HEK293T (cell line): ENCODE data around the gene TEKT2.

Source experiments
- CTCF ChIA-PET: fragments of 350-600 bp; formaldehyde crosslinking; extraction: SDS; loops from one replicate; lab custom pipeline; 2021; ENCODE audit warnings: antibody characterized with exemption, inconsistent platforms; lab: Yijun Ruan, JAX
- POLR2A ChIA-PET: fragments of 350-600 bp; formaldehyde crosslinking; extraction: SDS; loops from one replicate; lab custom pipeline; 2020; ENCODE audit warnings: antibody characterized with exemption, inconsistent platforms; lab: Yijun Ruan, JAX
- DNase-seq: peaks from one replicate; pipeline ENCODE4 v3.0.0; 2012; ENCODE audit warnings: mixed read lengths; ENCODE audit errors: extremely low spot score
- ARNT ChIP-seq: fragments of 450-650 bp; IDR thresholded peaks from 2 replicates; pipeline ENCODE4 v1.6.1; 2017; ENCODE audit warnings: mild to moderate bottlenecking
- BHLHE40 ChIP-seq: fragments of 450-650 bp; IDR thresholded peaks from 2 replicates; pipeline ENCODE4 v1.6.1; 2016; ENCODE audit warnings: mild to moderate bottlenecking, moderate library complexity, borderline replicate concordance
- CTBP1 ChIP-seq: fragments of 450-650 bp; IDR thresholded peaks from 2 replicates; pipeline ENCODE4 v1.6.1; 2016; ENCODE audit warnings: borderline replicate concordance
- ELF4 ChIP-seq: fragments of 450-650 bp; IDR thresholded peaks from 2 replicates; pipeline ENCODE4 v1.6.1; 2017; ENCODE audit warnings: antibody characterized with exemption
- FOXA1 ChIP-seq: fragments of 450-650 bp; IDR thresholded peaks from 2 replicates; pipeline ENCODE4 v1.6.1; 2016; ENCODE audit warnings: mild to moderate bottlenecking
- FOXK2 ChIP-seq: fragments of 450-650 bp; IDR thresholded peaks from 2 replicates; pipeline ENCODE4 v1.6.1; 2016; ENCODE audit warnings: mild to moderate bottlenecking
- FOXM1 ChIP-seq: fragments of 450-650 bp; IDR thresholded peaks from 2 replicates; pipeline ENCODE4 v1.6.1; 2017; ENCODE audit warnings: mild to moderate bottlenecking, borderline replicate concordance
- HDGF ChIP-seq: fragments of 450-650 bp; IDR thresholded peaks from 2 replicates; pipeline ENCODE4 v1.6.1; 2017; ENCODE audit warnings: antibody characterized with exemption, borderline replicate concordance
- L3MBTL2 ChIP-seq: fragments of 450-650 bp; conservative IDR thresholded peaks from 2 replicates; pipeline ENCODE4 v1.6.1; 2016; ENCODE audit warnings: mild to moderate bottlenecking
- LEF1 ChIP-seq: fragments of 450-650 bp; IDR thresholded peaks from 2 replicates; pipeline ENCODE4 v1.6.1; 2017; ENCODE audit warnings: mild to moderate bottlenecking, borderline replicate concordance
- NFRKB ChIP-seq: fragments of 450-650 bp; IDR thresholded peaks from 2 replicates; pipeline ENCODE4 v1.6.1; 2016; ENCODE audit warnings: mild to moderate bottlenecking, moderate library complexity
- SP1 ChIP-seq: fragments of 450-650 bp; IDR thresholded peaks from 2 replicates; pipeline ENCODE4 v1.6.1; 2017
- SUZ12 ChIP-seq: fragments of 450-650 bp; IDR thresholded peaks from 2 replicates; pipeline ENCODE4 v1.6.1; 2016; ENCODE audit warnings: mild to moderate bottlenecking
- TARDBP ChIP-seq: fragments of 450-650 bp; IDR thresholded peaks from 2 replicates; pipeline ENCODE4 v1.6.1; 2016
- ZNF384 ChIP-seq: fragments of 450-650 bp; IDR thresholded peaks from 2 replicates; pipeline ENCODE4 v1.6.1; 2016
- TF ChIP-seq, protein P1 (sequence below): fragments of 450-650 bp; IDR thresholded peaks from 2 replicates; pipeline ENCODE4 v1.6.1; 2016

Gene TEKT2

DNA sequence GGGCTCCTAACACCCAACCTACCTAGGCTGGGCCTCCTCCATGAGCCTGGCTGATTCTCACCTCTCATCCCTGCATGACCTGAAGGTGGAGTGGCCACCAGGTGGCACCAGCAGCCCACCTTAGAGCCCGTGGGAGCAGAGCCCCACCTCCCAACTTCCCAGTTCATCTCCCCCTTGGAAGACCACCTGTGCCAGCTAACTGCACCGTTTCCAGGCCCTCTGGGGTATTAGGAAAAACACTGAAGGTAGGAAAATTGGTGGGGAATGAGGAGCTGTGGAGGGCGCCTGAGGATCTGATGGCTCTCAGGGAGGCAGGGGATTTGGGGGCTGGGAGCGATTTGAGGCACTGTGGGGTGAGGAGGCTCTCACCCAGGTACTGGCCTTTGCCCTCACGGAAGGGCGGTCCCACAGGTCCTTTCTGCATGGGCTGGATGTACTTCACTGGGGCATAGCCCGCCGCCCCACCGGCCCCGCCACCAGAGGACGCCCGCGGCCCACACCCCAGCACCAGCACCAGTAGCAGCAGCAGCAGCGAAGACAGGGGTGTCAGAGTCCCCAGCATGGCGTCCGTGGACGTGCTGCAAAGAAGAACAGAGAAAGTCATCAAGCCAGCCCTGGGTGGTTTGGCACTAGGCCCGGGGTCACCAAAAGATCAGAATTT, 15.9 kb downstream of the TEKT2 start:
- peak; percentile 85 for DNase-seq
- CTCF ChIA-PET, result interaction anchor here (1.1 to 4.1 kb wide), 3 partner anchors 20 to 36 kb away, joined by 4 to 26 read pairs (median 5); no protein-coding TSS in a partner anchor
- POLR2A ChIA-PET, result interaction anchor here (1.7 kb wide), 1 partner anchor 34 kb away, joined by 4 read pairs; no protein-coding TSS in a partner anchor
- TF ChIP-seq BHLHE40 (no peak), FOXM1 (no peak), ZNF384 (no peak), CTBP1 (no peak), LEF1 (no peak), NFRKB (no peak), FOXA1 (no peak), ARNT (no peak)

DNA sequence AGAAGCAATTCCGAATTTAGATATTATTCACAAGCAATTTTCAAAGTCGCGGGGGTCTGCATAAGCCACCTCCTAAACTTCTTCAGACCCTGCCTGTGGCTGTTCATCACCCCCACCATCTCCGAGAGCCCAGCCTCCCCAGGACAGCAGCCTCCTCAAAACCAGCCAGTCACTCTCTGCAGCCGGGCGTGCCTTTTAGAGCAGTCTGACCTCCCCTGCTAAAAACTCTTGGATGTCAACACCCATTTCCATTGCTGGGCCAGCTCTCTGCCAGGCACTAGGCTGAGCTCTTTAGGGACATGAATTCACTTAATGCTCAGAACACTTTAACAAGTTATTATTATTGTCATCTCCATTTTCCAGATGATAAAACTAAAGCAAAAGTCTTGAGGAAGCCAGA, 16.5 kb downstream of the TEKT2 start:
- TF ChIP-seq ARNT (no peak), HDGF (no peak), FOXA1 (no peak), TARDBP (no peak)
- ChIA-PET CTCF (interaction anchor here (0.6 to 4.1 kb wide), 3 partner anchors 19 to 83 kb away, joined by 3 to 26 read pairs (median 4); no protein-coding TSS in a partner anchor), POLR2A (no interaction called here)
- no peak for DNase-seq

DNA sequence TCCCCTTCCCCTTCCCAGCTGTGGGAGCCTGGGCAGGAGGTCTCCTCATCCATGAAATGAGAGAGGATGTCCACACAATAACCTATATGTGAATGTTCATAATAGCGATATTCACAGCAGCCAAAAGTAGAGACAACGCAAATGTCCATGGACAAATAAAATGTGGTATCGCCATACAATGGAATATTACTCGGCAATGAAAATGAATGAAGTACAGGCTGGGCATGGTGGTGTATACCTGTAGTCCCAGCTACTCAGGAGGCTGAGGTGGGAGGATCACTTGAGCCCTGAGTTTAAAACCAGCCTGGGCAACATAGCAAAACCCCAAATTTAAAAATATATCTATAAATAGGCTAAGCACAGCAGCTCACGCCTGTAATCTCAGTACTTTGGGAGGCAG, 17.7 kb downstream of the TEKT2 start:
- ChIA-PET POLR2A (interaction anchor here (0.7 kb wide), 1 partner anchor 15 kb away, joined by 3 read pairs; no protein-coding TSS in a partner anchor), CTCF (interaction anchor here (4.1 kb wide), 1 partner anchor 34 kb away, joined by 26 read pairs; no protein-coding TSS in a partner anchor)
- no peak for DNase-seq
- TF ChIP-seq L3MBTL2 (no peak), SUZ12 (no peak), SP1 (no peak), FOXA1 (no peak)
- TF ChIP-seq, protein P1, sequence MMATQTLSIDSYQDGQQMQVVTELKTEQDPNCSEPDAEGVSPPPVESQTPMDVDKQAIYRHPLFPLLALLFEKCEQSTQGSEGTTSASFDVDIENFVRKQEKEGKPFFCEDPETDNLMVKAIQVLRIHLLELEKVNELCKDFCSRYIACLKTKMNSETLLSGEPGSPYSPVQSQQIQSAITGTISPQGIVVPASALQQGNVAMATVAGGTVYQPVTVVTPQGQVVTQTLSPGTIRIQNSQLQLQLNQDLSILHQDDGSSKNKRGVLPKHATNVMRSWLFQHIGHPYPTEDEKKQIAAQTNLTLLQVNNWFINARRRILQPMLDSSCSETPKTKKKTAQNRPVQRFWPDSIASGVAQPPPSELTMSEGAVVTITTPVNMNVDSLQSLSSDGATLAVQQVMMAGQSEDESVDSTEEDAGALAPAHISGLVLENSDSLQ, result no peak

DNA sequence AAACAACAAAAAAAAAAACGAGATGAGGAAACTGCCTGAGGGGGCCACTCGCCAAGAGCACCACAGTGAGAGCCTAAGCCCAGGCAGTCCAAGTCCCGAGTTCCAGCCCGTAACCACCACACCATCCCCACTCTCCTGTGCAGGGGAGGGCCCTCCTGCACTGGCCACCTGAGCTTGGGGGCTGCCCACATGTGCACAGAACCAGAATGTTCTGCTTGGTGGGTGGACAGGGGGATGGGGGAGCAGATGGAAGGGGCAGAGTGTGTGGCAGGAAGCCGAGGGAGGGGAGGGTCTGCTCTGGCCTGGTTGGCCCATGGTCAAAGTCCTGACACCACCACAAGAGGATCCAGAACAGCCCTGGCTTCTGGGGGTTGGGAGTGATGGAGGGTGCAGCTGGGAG, 22.4 kb downstream of the TEKT2 start:
- ChIA-PET POLR2A (no interaction called here), CTCF (interaction anchor here (1.1 kb wide), 1 partner anchor 29 kb away, joined by 3 read pairs; no protein-coding TSS in a partner anchor)
- TF ChIP-seq SUZ12, result no peak
- DNase-seq, result no peak

DNA sequence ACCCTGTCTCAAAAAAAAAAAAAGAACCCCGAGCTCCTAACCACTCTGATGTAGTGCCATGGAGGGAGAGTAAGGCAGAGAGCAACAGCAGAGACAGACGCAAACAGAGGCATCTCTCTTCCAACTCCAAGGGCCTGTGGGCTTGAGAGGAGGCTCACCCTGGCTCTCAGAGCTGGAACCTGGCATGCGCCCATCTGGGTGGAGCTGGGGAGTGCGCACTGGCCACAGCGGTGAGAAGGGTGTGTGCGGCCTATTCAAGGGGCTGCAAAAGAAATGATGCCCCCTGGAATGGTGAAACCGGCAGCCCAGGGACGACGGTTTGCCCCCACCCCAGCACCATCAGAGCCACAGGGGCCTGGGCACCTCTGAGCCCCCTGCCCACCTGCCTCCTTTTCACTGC, 23.5 kb downstream of the TEKT2 start:
- ChIA-PET CTCF (no interaction called here), POLR2A (no interaction called here)
- DNase-seq, result no peak
- TF ChIP-seq ARNT (no peak), ZNF384 (no peak), BHLHE40 (no peak), HDGF (no peak), TARDBP (no peak), SUZ12 (no peak), ELF4 (no peak), NFRKB (no peak), CTBP1 (no peak), SP1 (no peak), FOXM1 (no peak), L3MBTL2 (no peak), FOXA1 (no peak), FOXK2 (no peak)
- TF ChIP-seq, protein P1, result no peak

DNA sequence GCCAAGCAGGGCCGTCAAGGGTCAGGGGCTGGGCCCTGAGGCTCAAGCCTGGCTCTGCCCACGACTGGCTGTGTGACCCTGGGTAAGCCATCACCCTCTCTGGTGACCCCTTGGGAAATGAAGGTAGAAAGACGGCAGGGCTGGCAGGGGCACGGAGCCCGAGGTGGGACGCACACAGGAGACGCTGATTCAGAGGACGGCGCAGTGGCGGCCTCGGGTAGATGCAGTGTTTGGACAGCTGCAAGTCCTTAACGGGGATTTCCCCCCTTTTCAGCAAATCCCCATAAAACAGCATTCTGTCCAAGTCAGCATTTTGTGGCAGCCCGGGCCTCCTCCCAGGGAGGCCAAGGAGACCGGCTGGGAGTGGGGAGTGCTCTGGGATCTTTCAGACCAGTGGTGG, 24.4 kb downstream of the TEKT2 start:
- DNase-seq, result no peak
- ChIA-PET CTCF (no interaction called here), POLR2A (no interaction called here)
- TF ChIP-seq CTBP1 (no peak), FOXM1 (no peak), L3MBTL2 (no peak), FOXA1 (no peak), ZNF384 (no peak), SP1 (no peak), ARNT (no peak), NFRKB (no peak), SUZ12 (no peak), LEF1 (no peak), HDGF (no peak), FOXK2 (no peak), TARDBP (no peak), BHLHE40 (no peak)
- TF ChIP-seq, protein P1, result no peak

DNA sequence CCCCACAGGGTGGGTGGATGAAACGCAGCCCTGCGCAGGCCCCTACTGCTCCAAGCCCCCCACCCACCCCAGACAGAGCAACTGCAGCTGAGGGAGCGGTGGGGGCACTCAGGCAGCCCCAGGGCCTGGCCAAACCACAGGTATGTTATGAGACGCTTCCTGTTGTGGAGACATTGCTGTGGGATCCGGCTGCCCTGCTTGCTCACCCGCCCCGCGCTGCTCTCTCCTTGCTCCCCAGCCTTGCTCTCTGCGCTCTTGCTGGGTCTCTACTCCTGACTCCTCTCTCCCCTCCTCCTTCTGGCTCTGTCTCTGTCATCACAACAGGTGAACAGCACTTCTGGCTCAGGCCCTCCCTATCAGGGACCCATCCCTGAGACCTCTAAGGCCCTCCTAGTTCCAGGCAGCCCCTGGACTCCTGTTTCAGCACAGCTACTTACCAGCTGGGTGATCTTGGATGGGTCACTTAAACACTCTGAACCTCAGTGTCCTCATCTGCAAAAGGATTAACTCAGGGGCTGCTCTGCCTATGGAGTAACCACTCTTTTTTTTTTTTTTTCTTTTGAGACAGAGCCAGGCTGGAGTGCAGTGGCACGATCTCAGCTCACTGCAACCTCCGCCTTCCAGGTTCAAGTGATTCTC, 25.3 kb downstream of the TEKT2 start:
- CTCF ChIA-PET, result interaction anchor here (0.6 kb wide), 1 partner anchor 25 kb away, joined by 3 read pairs; no protein-coding TSS in a partner anchor
- no peak for DNase-seq
- POLR2A ChIA-PET, result no interaction called here
- TF ChIP-seq FOXM1 (no peak), ELF4 (no peak), L3MBTL2 (no peak), CTBP1 (no peak), FOXK2 (no peak)
